HG03103 (cell line): ENCODE data around the gene IER2.

ENCODE experiments used
- ATAC-seq: cut with Tn5 transposase; IDR thresholded peaks from one replicate; pipeline ENCODE4 v1.9.1; 2021; ENCODE audit warnings: low read depth; ENCODE audit not compliant: unreplicated experiment

Gene IER2

GRCh38 chr19:13118424-13119193 is 31.6 kb upstream of the IER2 start:
- ATAC-seq = no peak

DNA sequence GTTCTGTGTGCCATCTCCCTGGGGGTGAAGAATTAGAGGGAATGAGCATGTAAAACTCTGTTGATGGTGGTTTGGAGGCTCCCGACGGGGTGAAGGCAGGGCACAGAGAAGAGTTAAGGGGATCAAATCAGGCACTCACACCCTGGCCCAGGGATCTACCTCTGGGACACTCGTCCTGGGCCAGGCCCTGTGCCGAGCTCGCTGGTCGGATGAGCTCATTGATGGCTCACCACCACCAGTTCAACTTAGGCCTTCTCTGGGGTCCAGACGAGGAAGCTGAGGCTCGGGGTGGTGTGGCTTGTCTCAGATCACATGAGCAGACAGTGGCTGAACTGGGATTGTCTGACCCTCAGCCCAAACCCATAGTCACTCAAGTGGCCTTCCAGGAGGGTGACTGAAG is 30.6 kb upstream of the IER2 start:
- no peak for ATAC-seq

GRCh38 chr19:13120031-13120430 is 30.2 kb upstream of the IER2 start:
- no peak for ATAC-seq

DNA sequence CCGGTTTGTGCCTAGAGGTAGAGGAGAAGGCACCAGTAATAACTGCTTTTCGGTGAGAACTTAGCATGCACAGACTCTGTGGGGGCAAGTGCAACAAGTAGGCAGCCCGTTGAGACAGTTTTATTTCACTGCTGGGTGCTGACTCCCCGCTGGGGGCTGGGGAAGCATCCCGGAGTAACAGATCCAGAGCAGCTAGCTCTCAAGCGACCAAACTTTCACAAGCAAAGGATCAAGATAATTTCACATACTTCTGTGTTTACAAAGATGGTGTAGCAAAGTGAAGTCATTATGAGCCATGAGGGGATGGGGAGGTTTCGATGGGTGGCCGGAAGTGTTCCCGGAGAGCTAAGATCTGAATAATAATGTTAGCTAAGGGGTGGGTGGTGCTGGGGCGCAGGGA is 29.4 kb upstream of the IER2 start:
- ATAC-seq = no peak

- no peak for ATAC-seq
Measured at GRCh38 chr19:13121551-13122274, 28.5 kb upstream of the IER2 start.

DNA sequence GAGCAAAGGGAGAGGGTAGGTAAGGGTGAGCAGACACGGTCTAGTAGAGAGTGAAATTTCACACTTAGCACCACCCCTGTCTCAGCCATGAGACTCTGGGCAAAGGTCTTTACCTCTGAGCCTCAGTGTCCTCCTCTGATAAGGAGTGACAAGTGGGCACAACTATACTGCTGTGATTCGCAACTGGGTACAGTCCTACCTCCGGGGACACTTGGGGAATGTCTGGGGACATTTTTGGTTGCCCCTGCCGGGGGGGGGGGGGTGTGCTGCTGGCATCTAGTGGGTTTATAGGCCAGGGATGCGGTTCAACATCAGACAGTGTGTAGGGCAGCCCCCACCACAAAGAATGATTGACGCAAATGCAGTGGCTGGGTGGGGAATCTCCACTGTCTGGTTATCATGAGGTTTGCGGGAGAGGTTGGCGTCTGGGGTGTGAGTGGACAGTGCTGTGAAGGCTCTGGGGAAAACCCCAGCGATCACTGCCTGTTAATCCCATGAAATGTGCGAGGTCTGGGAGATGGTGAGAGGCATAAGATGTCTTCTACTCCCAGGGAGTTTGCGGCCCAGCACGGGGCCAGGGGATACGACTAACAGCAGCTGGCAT is 27.8 kb upstream of the IER2 start:
- ATAC-seq = no peak

GRCh38 chr19:13122980-13123957 is 26.9 kb upstream of the IER2 start:
- ATAC-seq = no peak

DNA sequence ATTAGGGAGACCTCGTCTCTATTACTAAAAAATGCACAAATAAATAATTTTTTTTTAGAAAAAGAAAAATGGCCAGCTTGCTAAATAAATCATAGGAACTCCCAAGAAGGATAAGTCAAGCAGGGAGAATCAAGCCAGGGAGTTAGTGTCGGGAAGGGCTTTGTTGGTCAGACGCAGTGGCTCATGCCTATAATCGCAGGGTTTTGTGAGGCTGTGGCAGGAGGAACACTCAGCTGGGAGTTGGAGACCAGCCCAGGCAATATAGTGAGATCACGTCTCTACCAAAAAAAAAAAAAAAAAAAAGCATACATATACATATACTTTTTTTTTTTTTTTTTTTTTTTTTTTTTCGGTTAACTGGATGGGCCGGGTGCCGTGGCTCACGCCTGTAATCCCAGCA is 23.2 kb upstream of the IER2 start:
- no peak for ATAC-seq

GRCh38 chr19:13127811-13128575 is 22.2 kb upstream of the IER2 start:
- no peak for ATAC-seq

DNA sequence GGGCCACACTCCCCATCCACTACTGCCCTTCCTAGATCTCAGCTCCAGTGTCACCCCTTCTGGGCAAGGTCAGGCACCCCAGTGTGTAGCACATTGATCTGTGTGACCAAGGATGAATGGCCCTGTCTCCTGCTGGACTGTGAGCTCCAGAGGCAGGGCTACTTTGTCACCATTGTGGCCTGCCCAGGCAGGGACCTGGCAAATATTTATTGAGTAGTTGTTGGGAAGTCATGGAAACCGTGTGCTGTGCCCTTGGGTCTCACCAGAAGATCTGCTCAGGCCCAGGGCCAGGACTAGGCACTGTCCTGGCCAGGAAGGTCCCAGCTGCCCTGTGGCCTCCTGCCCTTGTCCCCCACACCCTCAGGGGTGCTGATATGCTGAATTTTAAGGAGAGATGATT is 21.6 kb upstream of the IER2 start:
- ATAC-seq = no peak

GRCh38 chr19:13129384-13129783 is 20.8 kb upstream of the IER2 start:
- ATAC-seq = no peak

GRCh38 chr19:13130886-13131490 is 19.2 kb upstream of the IER2 start:
- no peak for ATAC-seq

DNA sequence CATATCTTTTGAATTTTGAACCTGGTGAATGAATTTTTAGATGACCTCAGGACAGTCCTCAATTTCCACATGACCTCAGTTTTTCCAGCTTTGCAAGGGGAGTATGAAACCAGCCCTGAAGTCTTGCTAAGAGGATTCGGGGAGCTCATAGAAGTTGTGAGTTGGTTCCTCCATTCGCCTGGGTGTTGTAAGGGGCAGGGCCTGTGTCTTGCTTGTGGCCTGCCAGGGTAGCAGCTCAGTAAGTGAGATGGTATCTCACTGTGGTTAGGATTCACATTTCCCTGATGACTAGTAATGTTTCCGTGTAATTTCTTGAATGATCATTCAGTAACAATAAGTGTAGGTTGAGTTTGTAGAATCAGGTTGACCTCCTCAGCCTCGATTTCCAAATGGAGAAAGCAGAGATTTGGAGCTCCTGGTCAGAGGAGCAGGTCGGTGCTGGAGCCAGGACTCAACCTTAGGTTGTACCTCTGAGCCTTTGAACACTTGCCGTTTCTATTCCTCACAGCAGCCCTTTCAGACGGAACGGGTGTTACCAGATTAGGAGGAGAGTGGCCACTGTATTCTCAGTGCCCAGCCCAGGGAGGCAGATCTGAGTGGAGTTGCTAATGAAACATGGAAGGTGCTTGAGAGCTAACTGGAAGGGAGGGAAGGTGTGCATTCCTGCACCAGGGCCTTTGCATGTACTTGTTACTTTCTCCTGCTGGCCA is 17.6 kb upstream of the IER2 start:
- ATAC-seq = no peak

GRCh38 chr19:13133241-13133870 is 16.9 kb upstream of the IER2 start:
- ATAC-seq = no peak

DNA sequence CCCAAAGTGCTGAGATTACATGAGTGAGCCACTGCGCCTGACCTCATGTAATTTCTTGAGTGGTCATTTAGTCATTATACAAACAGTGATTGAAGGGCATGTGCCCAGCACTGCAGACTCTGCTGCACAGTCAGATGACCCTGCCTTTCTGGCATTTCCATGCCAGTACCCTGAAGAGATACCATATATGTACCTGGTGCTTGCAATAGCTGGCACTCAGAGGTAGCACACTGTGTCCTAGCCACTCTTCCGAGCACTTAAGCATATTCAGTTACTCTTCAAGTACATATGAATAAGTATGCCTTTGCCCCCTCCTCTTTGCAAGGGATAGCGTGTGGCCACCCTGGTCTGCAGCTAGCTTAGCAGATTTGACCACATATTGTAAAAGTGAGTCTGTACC is 15.6 kb upstream of the IER2 start:
- ATAC-seq = no peak

DNA sequence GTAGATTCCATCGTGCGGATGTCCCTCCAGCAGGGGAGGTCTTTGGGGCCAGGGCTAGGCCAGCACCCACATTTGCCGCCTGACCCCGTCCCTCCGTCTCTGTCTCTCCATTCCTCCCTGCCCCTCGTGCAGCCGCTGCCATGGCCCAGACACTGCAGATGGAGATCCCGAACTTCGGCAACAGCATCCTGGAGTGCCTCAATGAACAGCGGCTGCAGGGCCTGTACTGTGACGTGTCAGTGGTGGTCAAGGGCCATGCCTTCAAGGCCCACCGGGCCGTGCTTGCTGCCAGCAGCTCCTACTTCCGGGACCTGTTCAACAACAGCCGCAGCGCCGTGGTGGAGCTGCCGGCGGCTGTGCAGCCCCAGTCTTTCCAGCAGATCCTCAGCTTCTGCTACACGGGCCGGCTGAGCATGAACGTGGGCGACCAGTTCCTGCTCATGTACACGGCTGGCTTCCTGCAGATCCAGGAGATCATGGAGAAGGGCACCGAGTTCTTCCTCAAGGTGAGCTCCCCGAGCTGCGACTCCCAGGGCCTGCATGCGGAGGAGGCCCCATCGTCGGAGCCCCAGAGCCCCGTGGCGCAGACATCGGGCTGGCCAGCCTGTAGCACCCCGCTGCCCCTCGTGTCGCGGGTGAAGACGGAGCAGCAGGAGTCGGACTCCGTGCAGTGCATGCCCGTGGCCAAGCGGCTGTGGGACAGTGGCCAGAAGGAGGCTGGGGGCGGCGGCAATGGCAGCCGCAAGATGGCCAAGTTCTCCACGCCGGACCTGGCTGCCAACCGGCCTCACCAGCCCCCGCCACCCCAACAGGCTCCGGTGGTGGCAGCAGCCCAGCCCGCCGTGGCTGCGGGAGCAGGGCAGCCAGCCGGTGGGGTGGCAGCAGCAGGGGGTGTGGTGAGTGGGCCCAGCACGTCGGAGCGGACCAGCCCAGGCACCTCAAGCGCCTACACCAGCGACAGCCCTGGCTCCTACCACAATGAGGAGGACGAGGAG is 14.8 kb upstream of the IER2 start:
- no peak for ATAC-seq

- no peak for ATAC-seq
Measured at GRCh38 chr19:13137290-13137794, 12.9 kb upstream of the IER2 start.
